IPS-18a (cell line): ENCODE measurements around the gene SET.
"Not testable (repeated sequence)": the region's sequence is repeated elsewhere in the genome, so short reads cannot be mapped to it uniquely, and the experiment has no call there.

Source experiments
- H3K27ac ChIP-seq: one replicate; pipeline ENCODE4 v1.5.1; 2013; ENCODE audit warnings: low read length
- H3K27me3 ChIP-seq: one replicate; pipeline ENCODE4 v1.6.1; 2013; ENCODE audit warnings: mild to moderate bottlenecking, low read length; ENCODE audit not compliant: control insufficient read depth, insufficient read depth
- H3K36me3 ChIP-seq: one replicate; pipeline ENCODE4 v1.6.1; 2013; ENCODE audit warnings: low read depth, low read length; ENCODE audit not compliant: control insufficient read depth
- H3K4me1 ChIP-seq: one replicate; pipeline ENCODE4 v1.6.1; 2013; ENCODE audit warnings: low read depth, low read length; ENCODE audit not compliant: control insufficient read depth
- H3K4me3 ChIP-seq: one replicate; pipeline ENCODE4 v1.5.1; 2013; ENCODE audit warnings: low read length
- H3K9ac ChIP-seq: one replicate; pipeline ENCODE4 v1.6.1; 2013; ENCODE audit warnings: mild to moderate bottlenecking, low read length, moderate library complexity
- H3K9me3 ChIP-seq: one replicate; pipeline ENCODE4 v1.6.1; 2013; ENCODE audit warnings: low read depth, low read length; ENCODE audit not compliant: control insufficient read depth

The SET gene

DNA sequence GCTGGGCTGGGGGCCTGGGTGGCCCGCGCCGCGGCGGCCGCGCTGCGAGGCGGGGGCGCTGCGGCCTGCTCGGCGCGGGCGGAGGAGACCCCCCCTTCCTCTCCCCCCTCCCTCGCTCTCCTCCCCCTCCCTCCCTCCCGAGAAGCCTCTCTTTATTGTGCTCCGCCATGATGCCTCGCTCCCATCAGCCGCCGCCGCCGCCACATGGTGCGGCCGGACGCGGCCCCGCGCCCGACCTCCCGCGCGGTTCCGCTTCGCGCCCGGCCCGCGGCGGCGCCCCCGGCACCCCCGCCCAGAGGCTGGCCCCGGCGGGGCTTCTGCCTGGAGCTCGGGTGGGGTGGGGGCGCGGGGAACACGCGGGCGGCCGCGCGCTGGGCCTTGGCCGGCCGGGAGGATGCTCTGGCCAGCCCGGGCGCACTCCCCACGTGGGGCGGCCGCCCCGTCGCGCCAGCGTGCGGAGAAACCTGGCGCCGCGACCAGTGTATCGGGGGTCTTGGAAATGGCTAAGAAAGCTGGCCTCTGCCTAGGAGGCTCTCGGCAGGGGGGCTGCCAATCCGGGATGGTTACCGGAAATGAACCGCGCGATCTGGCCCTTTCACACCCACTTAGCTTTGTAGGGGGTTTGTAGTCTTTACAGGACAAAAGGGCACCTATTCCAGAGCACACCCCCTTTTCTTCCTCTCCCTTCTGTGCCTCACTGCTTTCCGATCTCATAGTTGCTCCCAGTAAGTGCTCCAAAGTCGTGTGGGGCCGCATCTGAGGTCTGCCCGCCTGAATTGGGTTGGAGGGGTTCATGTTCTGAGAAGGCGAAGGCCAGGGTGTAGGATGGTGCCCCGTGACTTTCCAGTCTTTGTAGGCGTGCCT, 1.0 kb downstream of the SET start:
- H3K27me3 ChIP-seq = no peaks in the 10 kb centered on the region
- peak overlapping the region; percentile 10 for H3K27ac ChIP-seq
- H3K4me1 ChIP-seq = peaks cover 25% of the 10 kb centered on the region
- H3K4me3 ChIP-seq = peak overlapping the region; percentile 93
- H3K9ac ChIP-seq = peak overlapping the region; percentile 81
- H3K9me3 ChIP-seq = no peaks in the 10 kb centered on the region
- H3K36me3 ChIP-seq = peaks cover 54% of the 10 kb centered on the region

DNA sequence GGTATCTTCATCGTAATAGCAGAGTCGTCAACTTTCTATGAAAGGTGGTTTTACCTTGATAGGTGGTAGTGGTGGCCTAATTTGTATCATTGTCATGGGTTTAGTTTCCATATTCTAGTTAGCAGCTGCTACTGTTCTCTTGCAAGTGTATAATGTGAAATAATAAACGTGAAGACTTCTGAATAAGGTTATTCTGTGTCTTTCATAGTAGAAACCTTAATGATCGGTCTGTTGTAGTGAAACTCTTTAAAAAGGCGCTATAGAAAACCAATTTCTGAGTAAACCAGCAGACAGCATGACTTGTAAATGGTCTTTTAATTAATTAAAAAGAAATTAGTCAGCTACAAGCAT, 1.6 kb downstream of the SET start:
- Histone ChIP-seq H3K27me3 (no peaks in the 10 kb centered on the region), H3K9me3 (no peaks in the 10 kb centered on the region), H3K27ac (peak overlapping the region; percentile 10), H3K4me3 (peak overlapping the region; percentile 93), H3K4me1 (peaks cover 25% of the 10 kb centered on the region), H3K36me3 (peaks cover 53% of the 10 kb centered on the region), H3K9ac (peak overlapping the region; percentile 81)

DNA sequence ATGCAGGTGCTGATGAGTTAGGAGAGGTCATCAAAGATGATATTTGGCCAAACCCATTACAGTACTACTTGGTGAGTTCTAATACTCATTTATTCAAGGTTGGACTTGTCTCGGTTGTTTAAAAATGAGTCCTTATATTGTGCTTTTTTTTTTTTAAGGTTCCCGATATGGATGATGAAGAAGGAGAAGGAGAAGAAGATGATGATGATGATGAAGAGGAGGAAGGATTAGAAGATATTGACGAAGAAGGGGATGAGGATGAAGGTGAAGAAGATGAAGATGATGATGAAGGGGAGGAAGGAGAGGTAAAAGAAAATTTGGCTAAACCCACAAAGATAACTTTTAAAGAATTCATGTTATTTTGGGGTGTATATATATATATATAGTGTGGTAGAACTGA, 4.7 kb downstream of the SET start:
- not testable (repeated sequence) for H3K9ac ChIP-seq, H3K4me1 ChIP-seq, H3K4me3 ChIP-seq, H3K27me3 ChIP-seq, H3K27ac ChIP-seq, H3K9me3 ChIP-seq
- peaks cover 60% of the 10 kb centered on the region for H3K36me3 ChIP-seq

DNA sequence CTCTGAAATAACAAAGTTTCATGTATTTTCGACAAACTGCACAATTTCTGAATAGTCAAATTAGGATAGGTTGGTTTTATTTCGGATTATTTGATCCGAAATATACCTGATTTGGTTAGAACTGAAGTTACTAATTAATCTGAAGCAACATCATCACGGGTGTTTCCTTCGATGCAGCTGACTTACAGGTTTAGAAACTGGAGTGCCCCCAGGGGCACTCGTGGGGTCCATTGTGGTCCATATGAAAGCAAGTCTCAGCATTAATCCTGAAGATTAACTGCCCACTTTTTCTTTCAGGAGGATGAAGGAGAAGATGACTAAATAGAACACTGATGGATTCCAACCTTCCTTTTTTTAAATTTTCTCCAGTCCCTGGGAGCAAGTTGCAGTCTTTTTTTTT, 5.3 kb downstream of the SET start:
- Histone ChIP-seq H3K27ac (no peak overlapping the region), H3K4me1 (peaks cover 8% of the 10 kb centered on the region), H3K36me3 (peaks cover 60% of the 10 kb centered on the region), H3K4me3 (no peak overlapping the region), H3K27me3 (no peaks in the 10 kb centered on the region), H3K9ac (no peak overlapping the region), H3K9me3 (no peaks in the 10 kb centered on the region)

DNA sequence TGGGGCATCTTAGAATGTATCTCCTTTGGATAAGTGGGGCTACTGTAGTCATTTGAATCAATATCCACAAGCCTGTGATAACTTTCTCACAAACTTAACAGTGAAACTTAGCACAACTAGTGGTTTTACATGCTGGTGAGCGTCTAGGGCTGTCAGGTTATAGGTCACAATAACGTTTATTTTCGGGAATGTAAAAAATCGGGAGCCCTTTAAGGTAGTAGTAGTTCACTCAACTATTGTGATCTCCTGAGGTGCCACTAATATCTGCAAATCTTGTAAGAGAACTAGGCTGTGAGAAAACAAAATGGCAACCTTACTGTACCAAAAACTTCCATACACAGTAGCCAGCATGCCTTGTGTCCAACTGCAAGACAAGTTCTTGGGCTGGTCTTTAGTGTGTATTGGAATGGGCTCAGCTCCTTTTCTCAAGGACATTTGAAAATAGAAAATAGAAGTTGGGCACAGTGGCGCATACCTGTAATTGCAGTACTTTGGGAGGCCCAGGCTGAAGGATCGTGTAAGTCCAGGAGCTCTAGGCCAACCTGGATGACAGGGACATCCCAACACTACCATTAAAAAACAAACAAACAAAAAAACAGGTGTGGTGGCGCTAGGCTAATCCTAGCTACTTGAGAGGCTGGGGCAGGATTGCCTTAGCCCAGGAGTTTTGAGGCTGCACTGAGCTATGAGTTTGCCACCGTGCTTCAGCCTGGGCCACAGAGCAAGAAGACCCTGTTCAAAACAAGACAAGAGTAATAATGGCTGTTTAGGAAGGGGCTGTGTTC, 8.1 kb downstream of the SET start:
- H3K9me3 ChIP-seq = no peaks in the 10 kb centered on the region
- peaks cover 43% of the 10 kb centered on the region for H3K36me3 ChIP-seq
- no peaks in the 10 kb centered on the region for H3K4me1 ChIP-seq
- H3K9ac ChIP-seq = no peak overlapping the region
- no peaks in the 10 kb centered on the region for H3K27me3 ChIP-seq
- H3K27ac ChIP-seq = no peak overlapping the region
- H3K4me3 ChIP-seq = no peak overlapping the region

DNA sequence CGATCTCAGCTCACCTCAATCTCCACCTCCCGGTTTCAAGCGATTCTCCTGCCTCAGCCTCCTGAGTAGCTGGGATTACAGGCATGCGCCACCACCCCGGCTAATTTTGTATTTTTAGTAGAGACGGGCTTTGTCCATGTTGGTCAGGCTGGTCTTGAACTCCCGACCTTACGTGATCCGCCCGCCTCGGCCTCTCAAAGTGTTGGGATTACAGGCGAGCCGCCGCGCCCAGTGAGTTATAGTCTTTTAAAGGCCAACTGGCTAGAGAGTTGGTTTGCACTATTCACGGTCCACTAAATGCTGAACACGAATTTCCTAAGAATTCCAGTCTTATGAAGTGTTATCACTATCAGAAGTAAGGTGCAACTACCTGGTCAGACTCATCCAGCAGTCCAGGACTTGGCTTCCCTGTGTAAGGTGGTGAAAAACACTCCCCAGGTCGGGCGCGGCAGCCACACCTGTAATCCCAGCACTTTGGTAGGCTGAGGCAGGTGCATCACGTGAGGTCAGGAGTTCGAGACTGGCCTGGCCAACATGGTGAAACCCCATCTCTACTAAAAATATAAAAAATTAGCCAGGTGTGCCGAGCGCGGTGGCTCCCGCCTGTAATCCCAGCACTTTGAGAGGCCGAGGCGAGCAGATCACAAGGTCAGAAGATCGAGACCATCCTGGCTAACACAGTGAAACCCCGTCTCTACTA, 10.2 kb downstream of the SET start:
- H3K36me3 ChIP-seq = peaks cover 21% of the 10 kb centered on the region
- H3K4me1 ChIP-seq, H3K27me3 ChIP-seq, H3K9ac ChIP-seq, H3K4me3 ChIP-seq, H3K9me3 ChIP-seq, H3K27ac ChIP-seq: not testable (repeated sequence)

DNA sequence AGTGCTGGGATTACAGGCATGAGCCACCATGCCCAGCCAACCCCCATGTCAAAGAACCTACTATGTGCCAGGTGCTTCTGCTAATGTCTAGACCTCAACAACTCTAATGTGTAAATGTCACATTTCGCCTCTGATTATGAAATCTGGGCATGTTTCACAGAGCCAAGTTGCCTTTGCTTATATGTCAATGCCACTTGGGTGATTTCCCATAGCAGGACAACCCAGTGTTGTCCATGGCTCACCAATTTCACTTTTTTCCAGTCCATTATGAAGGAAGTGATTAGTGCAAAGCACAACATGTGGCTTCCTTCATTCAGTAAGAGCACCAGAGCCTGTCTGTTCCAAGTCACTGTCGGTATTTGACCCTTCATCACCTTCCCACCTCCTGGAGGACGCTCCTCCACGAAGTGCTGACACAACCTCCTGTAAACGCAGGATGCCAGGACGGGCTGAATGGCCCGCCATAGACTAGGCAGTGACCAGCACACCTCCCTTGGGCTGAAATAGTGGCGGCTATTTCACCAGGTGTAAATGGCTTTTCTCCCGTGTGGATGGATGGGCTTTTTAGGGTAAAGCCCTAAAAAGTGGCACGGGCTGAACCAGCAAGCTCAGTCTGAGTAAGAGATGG, 12.3 kb downstream of the SET start:
- no peaks in the 10 kb centered on the region for H3K4me1 ChIP-seq
- no peaks in the 10 kb centered on the region for H3K9me3 ChIP-seq
- peaks cover 11% of the 10 kb centered on the region for H3K36me3 ChIP-seq
- H3K27me3 ChIP-seq = no peaks in the 10 kb centered on the region
- H3K27ac ChIP-seq = no peak overlapping the region
- no peak overlapping the region for H3K9ac ChIP-seq
- no peak overlapping the region for H3K4me3 ChIP-seq

DNA sequence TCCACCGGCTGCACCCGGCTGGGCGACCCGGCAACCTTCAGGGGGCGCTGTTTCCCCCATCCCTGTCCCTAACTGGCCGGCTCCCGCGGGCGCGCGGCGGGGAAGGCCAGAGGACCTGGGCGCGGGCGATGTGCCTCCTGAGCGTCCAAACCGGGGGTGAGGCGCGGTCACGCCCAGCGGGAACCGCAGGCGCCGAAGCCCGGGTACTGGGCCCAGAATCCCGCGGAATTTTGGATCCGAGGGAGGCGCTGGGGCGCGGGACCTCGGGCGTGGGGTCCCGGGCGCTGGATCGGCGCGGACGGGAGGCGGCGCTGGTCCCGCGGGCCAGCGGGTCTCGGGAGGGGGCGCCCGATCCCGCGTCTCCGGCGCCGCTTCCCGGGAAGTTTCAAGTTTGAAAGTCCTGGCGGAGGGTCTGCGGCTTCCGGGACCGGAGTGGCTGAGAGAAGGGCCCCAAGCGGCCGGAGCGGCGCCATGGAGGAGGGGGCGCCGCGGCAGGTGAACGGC, 13.5 kb downstream of the SET start, which contains the start of gene PKN3:
TSS of gene PKN3 (plus strand) at position 59 of the 504 bp plus-strand sequence. CDS start at position 472, 413 bp downstream.
- H3K4me3 ChIP-seq = peak within 1 kb of the TSS; percentile 66
- no peak within 1 kb of the TSS for H3K27ac ChIP-seq
- peak within 1 kb of the TSS; percentile 48 for H3K9ac ChIP-seq

DNA sequence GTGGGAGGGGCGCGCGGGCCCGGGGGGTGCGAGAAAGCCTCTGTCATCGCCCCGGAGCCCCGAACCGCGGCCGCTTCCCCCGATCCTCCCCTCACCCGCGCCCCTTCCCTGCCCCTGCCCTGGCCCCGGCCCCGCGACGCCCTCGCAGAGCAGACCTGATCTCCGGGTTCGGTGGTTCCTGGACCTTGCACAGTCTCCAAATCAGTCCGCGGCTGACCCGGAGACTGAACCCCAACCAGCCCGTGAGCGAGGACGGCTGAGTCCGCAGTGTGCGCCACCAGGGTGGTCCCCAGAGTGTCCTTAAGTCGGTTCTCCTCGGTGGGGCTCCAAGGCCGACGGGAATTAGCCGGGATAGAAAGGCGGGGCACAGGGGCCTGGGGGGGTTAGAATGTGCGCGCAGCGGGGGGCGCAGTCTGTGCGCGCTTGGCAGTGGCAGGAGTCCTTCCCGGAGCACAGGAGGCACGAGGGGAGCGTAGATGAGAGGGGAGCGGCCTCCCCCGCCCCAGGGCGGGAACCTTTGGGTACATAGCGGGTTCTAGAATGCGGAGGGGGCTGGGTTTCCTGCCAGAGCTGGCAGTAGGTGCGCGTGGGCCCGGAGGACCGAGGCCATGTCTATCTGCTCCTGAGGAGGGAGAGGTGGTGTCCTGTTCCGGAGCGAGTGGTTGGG, 14.1 kb downstream of the SET start:
- Histone ChIP-seq H3K4me1 (no peaks in the 10 kb centered on the region), H3K27ac (no peak overlapping the region), H3K9me3 (no peaks in the 10 kb centered on the region), H3K27me3 (no peaks in the 10 kb centered on the region), H3K9ac (peak overlapping the region; percentile 48), H3K4me3 (peak overlapping the region; percentile 66), H3K36me3 (peaks cover 5% of the 10 kb centered on the region)

More for the DNA sequence above, 13.5 kb downstream of the SET start, which contains the start of gene PKN3:
- H3K36me3 ChIP-seq = peaks cover 5% of the 10 kb centered on the region
- no peaks in the 10 kb centered on the region for H3K4me1 ChIP-seq
- H3K9me3 ChIP-seq = no peaks in the 10 kb centered on the region
- no peaks in the 10 kb centered on the region for H3K27me3 ChIP-seq

DNA sequence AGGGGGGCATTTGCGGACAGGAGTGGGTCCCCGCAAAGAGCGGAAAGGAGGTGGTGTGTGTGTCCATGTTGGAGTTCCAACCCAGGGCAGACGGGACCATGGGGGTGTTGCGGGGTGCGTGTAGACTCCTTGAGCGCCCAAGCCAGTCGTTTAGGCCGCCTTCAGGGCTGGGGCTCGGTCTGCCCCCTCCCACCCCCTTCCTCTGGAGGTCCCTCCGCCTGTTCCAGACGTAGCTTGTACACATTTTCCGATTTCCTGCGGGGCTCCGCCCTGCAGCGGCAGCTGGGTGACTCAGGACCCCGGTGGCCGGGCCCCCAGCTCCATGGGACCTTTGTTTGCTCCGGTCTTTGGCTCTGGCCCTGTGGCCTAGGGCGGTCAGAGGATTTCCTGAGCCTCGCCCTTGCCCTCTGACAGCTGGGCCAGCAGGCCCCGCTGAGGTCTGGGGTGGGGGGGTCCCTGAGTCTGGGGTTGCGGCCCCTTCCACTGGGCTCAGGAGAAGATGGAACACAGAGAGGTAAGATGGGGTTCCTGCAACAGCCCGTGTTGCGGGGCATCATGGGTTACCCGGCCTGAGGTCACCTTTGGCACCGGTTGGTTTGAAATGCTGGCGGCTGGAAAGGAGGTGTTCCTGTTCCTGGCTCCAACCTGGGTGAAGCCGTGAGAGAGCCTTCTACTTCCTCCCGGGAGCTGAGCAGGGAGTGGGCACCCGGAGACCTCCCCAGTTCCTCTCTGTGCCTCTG, 14.8 kb downstream of the SET start:
- no peaks in the 10 kb centered on the region for H3K4me1 ChIP-seq
- peaks cover 5% of the 10 kb centered on the region for H3K36me3 ChIP-seq
- no peaks in the 10 kb centered on the region for H3K27me3 ChIP-seq
- no peaks in the 10 kb centered on the region for H3K9me3 ChIP-seq
- no peak overlapping the region for H3K27ac ChIP-seq
- H3K4me3 ChIP-seq = peak overlapping the region; percentile 66
- H3K9ac ChIP-seq = no peak overlapping the region
